ENCODE results near the gene RPL3.

DNA sequence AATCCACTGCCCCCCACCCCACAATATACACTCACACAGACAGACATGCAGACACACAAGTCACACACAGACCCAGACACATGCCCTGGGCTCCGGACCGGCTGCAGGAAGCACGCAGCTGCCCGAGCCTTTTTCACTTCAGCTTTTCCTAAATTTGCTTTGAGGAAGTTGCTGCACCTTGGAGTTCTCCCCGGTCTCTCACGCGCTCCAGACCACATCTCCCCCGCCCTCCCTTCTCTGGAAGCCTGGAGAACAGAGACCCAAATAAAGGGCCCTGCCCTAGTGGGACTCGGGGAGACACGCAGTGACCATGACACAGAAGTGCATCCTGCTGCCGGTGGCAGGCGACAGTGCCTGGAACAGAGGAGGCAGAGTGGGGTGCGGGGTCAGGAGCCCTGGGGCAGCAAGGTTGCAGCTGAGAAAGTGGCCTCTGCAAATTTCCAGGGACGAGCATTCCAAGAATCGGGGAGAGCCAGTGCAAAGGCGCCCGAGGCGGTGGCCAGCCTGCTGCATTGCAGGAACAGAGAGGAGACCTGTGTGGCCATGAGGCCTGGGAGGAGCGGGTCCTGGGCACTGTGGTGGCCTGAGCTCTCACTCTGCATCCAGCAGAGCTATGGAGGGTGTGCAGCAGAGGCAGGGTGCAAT, 19.1 kb downstream of the RPL3 start:
- TF ChIP-seq, protein P1, sequence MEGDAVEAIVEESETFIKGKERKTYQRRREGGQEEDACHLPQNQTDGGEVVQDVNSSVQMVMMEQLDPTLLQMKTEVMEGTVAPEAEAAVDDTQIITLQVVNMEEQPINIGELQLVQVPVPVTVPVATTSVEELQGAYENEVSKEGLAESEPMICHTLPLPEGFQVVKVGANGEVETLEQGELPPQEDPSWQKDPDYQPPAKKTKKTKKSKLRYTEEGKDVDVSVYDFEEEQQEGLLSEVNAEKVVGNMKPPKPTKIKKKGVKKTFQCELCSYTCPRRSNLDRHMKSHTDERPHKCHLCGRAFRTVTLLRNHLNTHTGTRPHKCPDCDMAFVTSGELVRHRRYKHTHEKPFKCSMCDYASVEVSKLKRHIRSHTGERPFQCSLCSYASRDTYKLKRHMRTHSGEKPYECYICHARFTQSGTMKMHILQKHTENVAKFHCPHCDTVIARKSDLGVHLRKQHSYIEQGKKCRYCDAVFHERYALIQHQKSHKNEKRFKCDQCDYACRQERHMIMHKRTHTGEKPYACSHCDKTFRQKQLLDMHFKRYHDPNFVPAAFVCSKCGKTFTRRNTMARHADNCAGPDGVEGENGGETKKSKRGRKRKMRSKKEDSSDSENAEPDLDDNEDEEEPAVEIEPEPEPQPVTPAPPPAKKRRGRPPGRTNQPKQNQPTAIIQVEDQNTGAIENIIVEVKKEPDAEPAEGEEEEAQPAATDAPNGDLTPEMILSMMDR (IDR thresholded peaks at IDR 0.05; ENCODE audit: poor library complexity): peak; percentile 4
- TF ChIP-seq EZH2phosphoT487 (IDR thresholded peaks at IDR 0.05; ENCODE audit: low read depth, severe bottlenecking, unreplicated experiment): no peak
- TF ChIP-seq EZH2 (IDR thresholded peaks at IDR 0.05; ENCODE audit: borderline replicate concordance): no peak
